Naive B cell (primary cell): ENCODE results near the gene PRKG1. TPM values are rescaled to one million over a fixed set of nuclear protein-coding genes. Genes with fewer than 3 reads are reported as not detected.
A peak's percentile ranks its signal among the peaks of the same experiment; 100 is the strongest.
"Not testable (repeated sequence)": the region's sequence is repeated elsewhere in the genome, so short reads cannot be mapped to it uniquely, and the experiment has no call there.

Source experiments
- ATAC-seq, 2 donors: fragments of 150-1000 bp; cut with Tn5 transposase; 2 replicates each; pipeline ENCODE4 v1.10.0; 2021; ENCODE audit warnings: low read depth in 2 of 2, mild to moderate bottlenecking in 2 of 2, moderate library complexity in 2 of 2
- DNase-seq: peaks from one replicate; pipeline ENCODE4 v3.0.0; 2022
- H3K27ac Mint-ChIP-seq, 6 donors: one replicate each; pipeline ENCODE4 v1.8.0; 2020 to 2022; ENCODE audit warnings: mild to moderate bottlenecking in 6 of 6, mixed read lengths in 6 of 6, moderate library complexity in 5 of 6, inconsistent platforms in 2 of 6
- H3K27me3 Mint-ChIP-seq, 3 donors: one replicate each; pipeline ENCODE4 v1.8.0; 2021 to 2022; ENCODE audit warnings: mixed read lengths in 3 of 3, mild to moderate bottlenecking in 1 of 3
- H3K36me3 Mint-ChIP-seq, 2 donors: one replicate each; pipeline ENCODE4 v1.8.0; 2020 to 2022; ENCODE audit warnings: mixed read lengths in 2 of 2, inconsistent platforms in 1 of 2, mild to moderate bottlenecking in 1 of 2
- H3K4me1 Mint-ChIP-seq, 3 donors: one replicate each; pipeline ENCODE4 v1.8.0; 2020 to 2022; ENCODE audit warnings: mixed read lengths in 3 of 3, inconsistent platforms in 1 of 3, mild to moderate bottlenecking in 1 of 3, moderate library complexity in 1 of 3
- H3K4me3 Mint-ChIP-seq, 8 donors: one replicate each; pipeline ENCODE4 v1.8.0; 2020 to 2022; ENCODE audit warnings: mild to moderate bottlenecking in 8 of 8, mixed read lengths in 8 of 8, moderate library complexity in 8 of 8, inconsistent platforms in 2 of 8
- H3K9me3 Mint-ChIP-seq, 7 donors: one replicate each; pipeline ENCODE4 v1.8.0; 2020 to 2022; ENCODE audit warnings: mixed read lengths in 7 of 7, mild to moderate bottlenecking in 5 of 7, inconsistent platforms in 2 of 7, moderate library complexity in 1 of 7
- polyA plus RNA-seq, 6 donors: library from polyadenylated mRNA; unstranded; fragments of 300-500 nt; fragmentation: Illumina TruSeq; gene quantifications; one replicate each; pipeline ENCODE4 v1.2.3, GENCODE V29; 2021; ENCODE audit warnings: low read depth in 6 of 6

Gene PRKG1
- polyA plus RNA-seq, 6 donors from 2014 or later: 0.21 TPM; not detected in 5

GRCh38 chr10:51272099-51272498, 197.8 kb downstream of the PRKG1 start:
- H3K4me3 Mint-ChIP-seq, ATAC-seq, DNase-seq, H3K27me3 Mint-ChIP-seq, H3K4me1 Mint-ChIP-seq, H3K36me3 Mint-ChIP-seq: not testable (repeated sequence)
- Mint-ChIP-seq H3K27ac (peak overlapping the region in 1 of 6 donors; percentile 33), H3K9me3 (peaks cover 0 to 13% (median 3%) of the 10 kb centered on the region in 7 donors)

GRCh38 chr10:51272555-51272954, 198.3 kb downstream of the PRKG1 start:
- DNase-seq: no peak
- H3K4me3 Mint-ChIP-seq: no peak overlapping the region
- H3K4me1 Mint-ChIP-seq: no peaks in the 10 kb centered on the region
- no peaks in the 10 kb centered on the region for H3K36me3 Mint-ChIP-seq
- no peak for ATAC-seq
- no peak overlapping the region for H3K27ac Mint-ChIP-seq
- H3K27me3 Mint-ChIP-seq: no peaks in the 10 kb centered on the region
- H3K9me3 Mint-ChIP-seq: peaks cover 0 to 15% (median 3%) of the 10 kb centered on the region in 7 donors

- H3K36me3 Mint-ChIP-seq: no peaks in the 10 kb centered on the region
- H3K27ac Mint-ChIP-seq: no peak overlapping the region
- no peaks in the 10 kb centered on the region for H3K27me3 Mint-ChIP-seq
- ATAC-seq: no peak
- DNase-seq: no peak
- peaks cover 0 to 15% (median 3%) of the 10 kb centered on the region in 7 donors for H3K9me3 Mint-ChIP-seq
- H3K4me3 Mint-ChIP-seq: no peak overlapping the region
- H3K4me1 Mint-ChIP-seq: no peaks in the 10 kb centered on the region
Measured at GRCh38 chr10:51273574-51273973, 199.3 kb downstream of the PRKG1 start.

GRCh38 chr10:51276097-51276496, 201.8 kb downstream of the PRKG1 start:
- peaks cover 2 to 17% (median 4%) of the 10 kb centered on the region in 7 donors for H3K9me3 Mint-ChIP-seq
- not testable (repeated sequence) for H3K4me1 Mint-ChIP-seq, H3K27ac Mint-ChIP-seq, H3K4me3 Mint-ChIP-seq, H3K27me3 Mint-ChIP-seq, DNase-seq, ATAC-seq, H3K36me3 Mint-ChIP-seq

GRCh38 chr10:51281387-51281786, 207.1 kb downstream of the PRKG1 start:
- H3K36me3 Mint-ChIP-seq, H3K4me3 Mint-ChIP-seq, DNase-seq, H3K27ac Mint-ChIP-seq, ATAC-seq, H3K27me3 Mint-ChIP-seq, H3K9me3 Mint-ChIP-seq, H3K4me1 Mint-ChIP-seq: not testable (repeated sequence)

- H3K27me3 Mint-ChIP-seq: peaks cover 0 to 9% (median 0%) of the 10 kb centered on the region in 3 donors
- ATAC-seq (no peak), DNase-seq (no peak)
- H3K36me3 Mint-ChIP-seq: no peaks in the 10 kb centered on the region
- H3K4me3 Mint-ChIP-seq: no peak overlapping the region
- peaks cover 0 to 5% (median 0%) of the 10 kb centered on the region in 7 donors for H3K9me3 Mint-ChIP-seq
- H3K27ac Mint-ChIP-seq: no peak overlapping the region
- no peaks in the 10 kb centered on the region for H3K4me1 Mint-ChIP-seq
Measured at GRCh38 chr10:51285601-51286000, 211.3 kb downstream of the PRKG1 start.

- H3K9me3 Mint-ChIP-seq: peaks cover 0 to 7% (median 0%) of the 10 kb centered on the region in 7 donors
- no peak overlapping the region for H3K27ac Mint-ChIP-seq
- no peaks in the 10 kb centered on the region for H3K4me1 Mint-ChIP-seq
- DNase-seq: no peak
- peaks cover 0 to 5% (median 0%) of the 10 kb centered on the region in 3 donors for H3K27me3 Mint-ChIP-seq
- no peak for ATAC-seq
- no peaks in the 10 kb centered on the region for H3K36me3 Mint-ChIP-seq
- H3K4me3 Mint-ChIP-seq: no peak overlapping the region
Measured at GRCh38 chr10:51288511-51288910, 214.2 kb downstream of the PRKG1 start.

GRCh38 chr10:51289519-51289918, 215.2 kb downstream of the PRKG1 start:
- H3K36me3 Mint-ChIP-seq: no peaks in the 10 kb centered on the region
- peaks cover 0 to 7% (median 0%) of the 10 kb centered on the region in 7 donors for H3K9me3 Mint-ChIP-seq
- no peaks in the 10 kb centered on the region for H3K4me1 Mint-ChIP-seq
- peaks cover 0 to 5% (median 0%) of the 10 kb centered on the region in 3 donors for H3K27me3 Mint-ChIP-seq
- no peak overlapping the region for H3K27ac Mint-ChIP-seq
- ATAC-seq: no peak
- H3K4me3 Mint-ChIP-seq: no peak overlapping the region
- no peak for DNase-seq

- H3K27me3 Mint-ChIP-seq: no peaks in the 10 kb centered on the region
- peaks cover 0 to 8% (median 2%) of the 10 kb centered on the region in 7 donors for H3K9me3 Mint-ChIP-seq
- H3K4me3 Mint-ChIP-seq: no peak overlapping the region
- no peaks in the 10 kb centered on the region for H3K4me1 Mint-ChIP-seq
- no peak overlapping the region for H3K27ac Mint-ChIP-seq
- no peak for ATAC-seq
- DNase-seq: no peak
- H3K36me3 Mint-ChIP-seq: no peaks in the 10 kb centered on the region
Measured at GRCh38 chr10:51291961-51292360, 217.7 kb downstream of the PRKG1 start.

- Mint-ChIP-seq H3K9me3 (peaks cover 0 to 8% (median 3%) of the 10 kb centered on the region in 7 donors), H3K27ac (no peak overlapping the region), H3K27me3 (peaks cover 0 to 8% (median 0%) of the 10 kb centered on the region in 3 donors), H3K4me3 (no peak overlapping the region), H3K4me1 (no peaks in the 10 kb centered on the region), H3K36me3 (no peaks in the 10 kb centered on the region)
- ATAC-seq (no peak), DNase-seq (no peak)
Measured at GRCh38 chr10:51297438-51297837, 223.2 kb downstream of the PRKG1 start.

- no peak for ATAC-seq
- Mint-ChIP-seq H3K27me3 (peaks cover 0 to 8% (median 0%) of the 10 kb centered on the region in 3 donors), H3K9me3 (peaks cover 0 to 6% (median 0%) of the 10 kb centered on the region in 7 donors), H3K4me1 (no peaks in the 10 kb centered on the region), H3K36me3 (no peaks in the 10 kb centered on the region), H3K27ac (no peak overlapping the region), H3K4me3 (no peak overlapping the region)
- no peak for DNase-seq
Measured at GRCh38 chr10:51300617-51301304, 226.5 kb downstream of the PRKG1 start.

- no peaks in the 10 kb centered on the region for H3K4me1 Mint-ChIP-seq
- peaks cover 0 to 8% (median 0%) of the 10 kb centered on the region in 3 donors for H3K27me3 Mint-ChIP-seq
- DNase-seq: no peak
- H3K27ac Mint-ChIP-seq: no peak overlapping the region
- peaks cover 0 to 6% (median 0%) of the 10 kb centered on the region in 7 donors for H3K9me3 Mint-ChIP-seq
- no peak for ATAC-seq
- H3K4me3 Mint-ChIP-seq: no peak overlapping the region
- no peaks in the 10 kb centered on the region for H3K36me3 Mint-ChIP-seq
Measured at GRCh38 chr10:51301644-51302043, 227.4 kb downstream of the PRKG1 start.

GRCh38 chr10:51302316-51302715, 228.0 kb downstream of the PRKG1 start:
- ATAC-seq: no peak
- no peak overlapping the region for H3K27ac Mint-ChIP-seq
- H3K9me3 Mint-ChIP-seq: peaks cover 0 to 6% (median 0%) of the 10 kb centered on the region in 7 donors
- H3K4me1 Mint-ChIP-seq: no peaks in the 10 kb centered on the region
- H3K27me3 Mint-ChIP-seq: peaks cover 0 to 8% (median 0%) of the 10 kb centered on the region in 3 donors
- DNase-seq: no peak
- H3K4me3 Mint-ChIP-seq: no peak overlapping the region
- no peaks in the 10 kb centered on the region for H3K36me3 Mint-ChIP-seq

- Mint-ChIP-seq H3K27ac (no peak overlapping the region), H3K27me3 (peaks cover 0 to 4% (median 0%) of the 10 kb centered on the region in 3 donors), H3K36me3 (no peaks in the 10 kb centered on the region), H3K9me3 (peaks cover 0 to 4% (median 0%) of the 10 kb centered on the region in 7 donors), H3K4me3 (no peak overlapping the region), H3K4me1 (no peaks in the 10 kb centered on the region)
- ATAC-seq: no peak
- DNase-seq: no peak
Measured at GRCh38 chr10:51308116-51308515, 233.8 kb downstream of the PRKG1 start.
